ENCODE data around the gene CRTC2. TPM values are rescaled to one million over a fixed set of nuclear protein-coding genes. Genes with fewer than 3 reads are reported as not detected.
"Not testable (repeated sequence)": the region's sequence is repeated elsewhere in the genome, so short reads cannot be mapped to it uniquely, and the experiment has no call there.

CRTC2 gene
- total RNA-seq, 2 donors from 2014 or later, result 26.9 to 40.7 TPM

DNA sequence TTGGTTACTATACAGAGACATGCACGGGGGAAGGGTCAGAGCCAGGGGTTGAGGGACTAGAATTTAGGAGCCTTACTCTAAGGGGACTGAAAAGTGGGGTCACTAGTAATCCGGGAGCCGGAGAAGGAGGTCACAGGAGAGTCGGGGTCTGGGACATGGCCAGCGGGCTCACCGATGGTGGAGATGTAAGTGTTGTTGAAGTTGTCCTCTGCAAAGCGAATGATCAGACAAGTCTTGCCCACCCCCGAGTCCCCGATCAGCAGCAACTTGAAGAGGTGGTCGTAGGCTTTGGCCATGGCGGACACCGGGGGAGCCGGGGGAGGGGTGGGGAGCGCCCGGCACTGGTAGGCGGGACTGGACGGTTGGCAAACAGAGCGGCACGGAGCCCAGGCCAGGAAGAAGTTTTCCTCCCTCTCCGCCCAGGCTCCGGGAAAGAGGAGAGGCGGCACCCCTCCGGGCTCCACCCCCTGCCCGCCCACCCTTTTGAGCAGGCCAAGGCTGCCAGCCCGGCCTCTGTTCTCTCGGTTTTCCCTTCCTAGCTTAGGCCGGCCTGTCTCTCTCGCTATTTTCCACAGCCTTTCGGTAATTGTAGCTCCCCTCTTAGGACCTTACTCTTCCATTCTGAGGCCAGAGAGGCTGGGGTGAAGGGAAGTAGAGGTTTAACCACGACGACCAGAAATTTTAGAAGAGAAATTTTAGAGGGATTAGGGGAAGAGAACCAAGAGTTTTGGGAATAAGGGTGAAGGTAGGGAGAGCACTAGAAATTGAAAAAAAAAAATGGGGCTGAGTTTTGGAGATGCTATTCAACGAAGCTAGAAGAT lies 27.7 kb upstream of the CRTC2 start, which contains the start of gene RAB13:
Gene RAB13 (minus strand): TSS at position 399 of the 821 bp plus-strand sequence. CDS start 103 bp downstream, at position 296.
- TF ChIP-seq, protein P1, sequence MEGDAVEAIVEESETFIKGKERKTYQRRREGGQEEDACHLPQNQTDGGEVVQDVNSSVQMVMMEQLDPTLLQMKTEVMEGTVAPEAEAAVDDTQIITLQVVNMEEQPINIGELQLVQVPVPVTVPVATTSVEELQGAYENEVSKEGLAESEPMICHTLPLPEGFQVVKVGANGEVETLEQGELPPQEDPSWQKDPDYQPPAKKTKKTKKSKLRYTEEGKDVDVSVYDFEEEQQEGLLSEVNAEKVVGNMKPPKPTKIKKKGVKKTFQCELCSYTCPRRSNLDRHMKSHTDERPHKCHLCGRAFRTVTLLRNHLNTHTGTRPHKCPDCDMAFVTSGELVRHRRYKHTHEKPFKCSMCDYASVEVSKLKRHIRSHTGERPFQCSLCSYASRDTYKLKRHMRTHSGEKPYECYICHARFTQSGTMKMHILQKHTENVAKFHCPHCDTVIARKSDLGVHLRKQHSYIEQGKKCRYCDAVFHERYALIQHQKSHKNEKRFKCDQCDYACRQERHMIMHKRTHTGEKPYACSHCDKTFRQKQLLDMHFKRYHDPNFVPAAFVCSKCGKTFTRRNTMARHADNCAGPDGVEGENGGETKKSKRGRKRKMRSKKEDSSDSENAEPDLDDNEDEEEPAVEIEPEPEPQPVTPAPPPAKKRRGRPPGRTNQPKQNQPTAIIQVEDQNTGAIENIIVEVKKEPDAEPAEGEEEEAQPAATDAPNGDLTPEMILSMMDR (IDR thresholded peaks at IDR 0.05), result no peak
- Histone ChIP-seq H3K4me1 (peaks cover 7% of the 10 kb centered on the region), H3K36me3 (no peaks in the 10 kb centered on the region), H3K27ac (peak within 1 kb of the TSS; percentile 63), H3K9me3 (no peaks in the 10 kb centered on the region), H3K4me3 (peak within 1 kb of the TSS; percentile 47), H3K27me3 (no peaks in the 10 kb centered on the region), H3K9ac (ENCODE audit: low read depth in 2 of 2, low read length in 2 of 2) (peak within 1 kb of the TSS; percentile 70 to 92)
- peak; percentile 93 for DNase-seq
- intact Hi-C loops (cut with DNase I), result loop anchor here (2.0 to 10.0 kb wide), 4 partner anchors 64 to 311 kb away; partner anchors contain the start of genes GATAD2B, ILF2 and NPR1

DNA sequence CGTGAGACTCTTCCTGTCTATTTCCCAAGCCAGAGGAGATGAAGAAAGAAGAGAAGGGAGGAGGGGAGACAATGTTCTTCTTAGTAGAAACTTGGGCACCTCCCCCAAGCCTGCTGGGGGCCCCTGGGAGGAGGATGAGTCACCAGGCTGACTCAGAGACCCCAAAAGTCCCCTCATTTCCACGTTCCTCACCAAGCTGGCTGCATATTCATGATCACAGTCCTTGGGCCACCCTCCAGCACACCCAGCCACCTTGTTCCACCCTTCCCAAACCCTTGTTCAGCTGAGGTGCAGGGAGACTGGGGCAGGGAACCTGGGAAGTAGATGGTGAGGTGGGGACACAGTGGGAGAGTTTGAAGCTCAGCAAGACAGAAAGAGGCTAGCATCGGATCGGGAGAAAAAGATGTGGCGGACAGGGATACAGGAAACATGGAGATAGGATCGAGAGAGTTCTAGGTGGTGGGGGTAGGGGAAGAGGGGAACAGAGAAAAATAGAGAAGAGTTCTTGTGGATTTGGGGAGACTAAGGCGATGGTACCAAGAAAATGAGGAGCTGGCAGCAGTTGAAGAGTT lies 27.0 kb upstream of the CRTC2 start:
- Histone ChIP-seq H3K9ac (ENCODE audit: low read depth in 2 of 2, low read length in 2 of 2) (peak overlapping the region; percentile 70 to 92), H3K9me3 (no peaks in the 10 kb centered on the region), H3K27ac (peak overlapping the region; percentile 63), H3K4me3 (peak overlapping the region; percentile 47), H3K36me3 (no peaks in the 10 kb centered on the region), H3K27me3 (no peaks in the 10 kb centered on the region), H3K4me1 (peaks cover 7% of the 10 kb centered on the region)
- TF ChIP-seq, protein P1 (IDR thresholded peaks at IDR 0.05), result no peak
- DNase-seq, result no peak
- intact Hi-C loops (cut with DNase I), result loop anchor here (5.0 to 10.0 kb wide), 3 partner anchors 63 to 311 kb away; partner anchors contain the start of genes GATAD2B, ILF2 and NPR1

DNA sequence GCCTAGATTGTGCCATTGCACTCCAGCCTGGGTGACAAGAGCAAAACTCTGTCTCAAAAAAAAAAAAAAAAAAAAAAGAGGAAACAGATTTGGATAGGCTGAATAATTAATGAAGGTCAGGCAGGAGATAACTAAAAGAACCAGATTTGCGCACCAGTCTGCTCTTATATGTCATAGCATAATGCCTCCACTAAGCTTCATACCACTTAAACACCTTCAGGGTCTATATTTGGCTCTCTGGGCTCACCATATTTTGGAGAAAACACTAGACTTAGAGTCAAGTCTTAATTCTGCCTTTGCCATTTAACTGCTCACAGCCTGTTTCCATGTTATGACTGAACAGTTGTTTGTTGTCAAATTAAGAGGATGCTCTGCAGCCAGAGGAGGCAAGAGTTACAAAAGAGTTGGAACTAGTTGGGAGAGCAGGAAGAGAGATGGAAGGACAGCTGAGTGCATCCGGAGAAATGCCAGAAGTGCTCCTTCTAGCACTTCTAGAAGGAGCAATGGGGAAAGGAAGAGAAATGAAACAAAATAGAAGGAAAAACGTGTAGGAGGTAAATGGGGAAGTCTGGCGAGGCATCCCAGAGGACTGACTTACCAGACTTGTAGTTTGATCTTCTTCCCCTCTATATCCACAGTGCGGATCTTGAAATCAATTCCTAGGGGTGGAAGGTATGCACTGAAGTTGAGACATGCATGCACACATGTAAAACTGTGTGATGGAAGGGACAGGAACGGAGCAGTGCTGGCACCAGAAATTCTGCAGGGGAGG lies 25.9 kb upstream of the CRTC2 start:
- intact Hi-C loops (cut with DNase I), result loop anchor here (10.0 kb wide), 1 partner anchor 310 kb away; the partner anchor contains the start of genes ILF2 and NPR1
- Histone ChIP-seq H3K4me3 (no peak overlapping the region), H3K36me3 (no peaks in the 10 kb centered on the region), H3K4me1 (peaks cover 7% of the 10 kb centered on the region), H3K9ac (ENCODE audit: low read depth in 2 of 2, low read length in 2 of 2) (peak overlapping the region in 1 of 2 donors; percentile 92), H3K27me3 (no peaks in the 10 kb centered on the region), H3K9me3 (no peaks in the 10 kb centered on the region), H3K27ac (peak overlapping the region; percentile 63)
- TF ChIP-seq, protein P1 (IDR thresholded peaks at IDR 0.05), result no peak
- DNase-seq, result no peak

DNA sequence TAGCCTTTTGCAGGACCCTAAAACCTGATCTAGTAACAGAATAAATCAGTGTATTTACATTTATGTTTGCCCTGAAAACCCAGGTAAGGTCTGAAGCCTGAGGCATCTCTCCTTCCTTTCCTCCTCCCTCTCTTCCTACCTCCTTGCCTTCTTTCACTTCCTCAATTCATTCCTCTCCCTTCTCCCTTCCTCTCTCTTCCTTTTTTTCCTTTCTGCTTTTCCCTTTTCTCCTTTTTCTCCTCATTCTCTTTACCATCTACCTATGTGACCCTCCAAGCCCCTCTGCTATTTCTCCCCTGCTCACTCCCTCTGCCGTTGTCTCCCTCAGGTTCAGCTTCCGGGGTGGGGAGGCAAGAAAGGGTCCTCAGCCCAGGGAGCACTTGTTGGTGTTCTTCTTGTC lies 23.3 kb upstream of the CRTC2 start:
- DNase-seq, H3K27ac ChIP-seq: not testable (repeated sequence)
- intact Hi-C loops (cut with DNase I), result loop anchor here (10.0 kb wide), 1 partner anchor 307 kb away; the partner anchor contains the start of genes ILF2 and NPR1

DNA sequence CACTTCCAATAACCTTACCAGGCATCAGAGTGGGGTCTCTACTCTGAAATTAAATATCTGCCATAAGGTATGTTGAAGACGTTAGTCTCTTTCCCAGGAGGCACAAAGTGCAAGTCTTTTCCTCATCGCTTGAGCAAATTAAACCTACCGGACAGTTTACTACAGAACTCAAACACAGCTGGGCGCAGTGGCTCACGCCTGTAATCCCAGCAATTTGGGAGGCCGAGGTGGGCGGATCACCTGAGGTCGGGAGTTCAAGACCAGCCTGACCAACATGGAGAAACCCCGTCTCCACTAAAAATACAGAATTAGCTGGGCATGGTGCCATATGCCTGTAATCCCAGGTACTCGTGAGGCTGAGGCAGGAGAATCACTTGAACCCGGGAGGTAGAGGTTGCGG lies 20.7 kb upstream of the CRTC2 start:
- H3K36me3 ChIP-seq; H3K27ac ChIP-seq; DNase-seq; H3K27me3 ChIP-seq; H3K9ac ChIP-seq (ENCODE audit: low read depth in 2 of 2, low read length in 2 of 2); H3K4me3 ChIP-seq; H3K4me1 ChIP-seq; intact Hi-C loops (cut with DNase I); H3K9me3 ChIP-seq: not testable (repeated sequence)

More for the DNA sequence above, 23.3 kb upstream of the CRTC2 start:
- not testable (repeated sequence) for H3K4me1 ChIP-seq; H3K9ac ChIP-seq (ENCODE audit: low read depth in 2 of 2, low read length in 2 of 2); H3K36me3 ChIP-seq; H3K4me3 ChIP-seq; H3K9me3 ChIP-seq; H3K27me3 ChIP-seq

Measured in colonic mucosa (tissue), 4 donors.